HG02610 (cell line): ENCODE measurements around the gene ANXA9.

Source experiments
- ATAC-seq: cut with Tn5 transposase; IDR thresholded peaks from one replicate; pipeline ENCODE4 v1.9.1; 2021; ENCODE audit warnings: mild to moderate bottlenecking, moderate library complexity; ENCODE audit not compliant: unreplicated experiment

ANXA9 gene

GRCh38 chr1:151043163-151043562 lies 61.1 kb downstream of the ANXA9 start:
- ATAC-seq: no peak
